ENCODE results near the gene FAM89B.

FAM89B gene

DNA sequence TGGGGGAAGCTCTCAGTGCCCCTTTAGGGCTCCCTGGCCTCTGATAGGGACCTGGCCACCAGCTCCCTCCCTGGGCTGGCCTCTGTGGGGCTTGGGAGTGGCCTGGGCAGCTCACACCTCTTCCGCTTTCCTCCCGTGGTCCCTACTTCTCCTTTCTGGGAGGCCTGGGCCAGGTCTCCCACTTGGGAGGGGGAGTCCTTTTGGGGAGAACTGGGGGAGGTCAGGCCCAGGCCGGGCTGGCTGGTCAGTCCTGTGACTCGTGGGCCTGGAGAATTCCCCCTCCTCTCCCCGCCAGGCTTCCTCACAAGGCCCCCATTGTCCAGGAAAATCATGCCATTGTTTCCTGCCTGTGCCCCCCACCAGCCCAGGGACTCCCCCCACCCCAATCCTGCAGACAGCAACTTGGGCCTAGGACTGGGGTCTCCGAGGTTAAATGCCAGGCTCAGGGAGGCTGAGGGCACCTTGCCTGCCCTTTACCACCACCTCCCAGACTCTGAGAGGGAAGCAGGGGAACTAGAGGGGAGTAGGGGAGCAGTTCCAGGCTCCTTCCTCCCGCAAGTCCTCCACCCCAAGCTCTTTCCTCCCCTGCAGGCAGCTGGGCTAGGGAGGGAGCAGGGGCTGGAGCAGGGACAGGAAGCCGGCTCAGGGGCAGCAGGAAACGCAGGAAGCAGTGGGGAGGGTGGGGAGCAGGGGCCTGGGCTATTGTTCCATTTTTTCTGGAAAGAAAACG is 38.9 kb downstream of the FAM89B start:
- Histone ChIP-seq H3K27ac (ENCODE audit: low read length) (peak overlapping the region; percentile 39), H3K9ac (ENCODE audit: low read depth, low read length) (peak overlapping the region; percentile 84; the same call in 1 of the 2 replicates), H3K36me3 (ENCODE audit: insufficient read depth, low read length) (peaks cover 64% of the 10 kb centered on the region), H3K4me3 (ENCODE audit: low read depth in 1 of 2, low read length in 2 of 2) (peak overlapping the region in 1 of 2 experiments; percentile 99; a peak in 2 of 4 replicates), H4K20me1 (ENCODE audit: insufficient read depth, low read length) (peaks cover 18% of the 10 kb centered on the region), H3K79me2 (ENCODE audit: insufficient read depth, low read length) (peaks cover 66% of the 10 kb centered on the region), H2AFZ (ENCODE audit: low read depth, low read length) (no peak overlapping the region), H3K4me2 (ENCODE audit: insufficient read depth, low read length) (peak overlapping the region; percentile 86), H3K4me1 (ENCODE audit: insufficient read depth, low read length) (peaks cover 37% of the 10 kb centered on the region), H3K27me3 (ENCODE audit: insufficient read depth, low read length, poor library complexity) (no peaks in the 10 kb centered on the region), H3K9me3 (ENCODE audit: insufficient read depth, low read length, severe bottlenecking) (no peaks in the 10 kb centered on the region)
- TF ChIP-seq EZH2 (IDR thresholded peaks at IDR 0.05; ENCODE audit: borderline replicate concordance, low read depth, low read length, severe bottlenecking), result no peak
- TF ChIP-seq, protein P1, sequence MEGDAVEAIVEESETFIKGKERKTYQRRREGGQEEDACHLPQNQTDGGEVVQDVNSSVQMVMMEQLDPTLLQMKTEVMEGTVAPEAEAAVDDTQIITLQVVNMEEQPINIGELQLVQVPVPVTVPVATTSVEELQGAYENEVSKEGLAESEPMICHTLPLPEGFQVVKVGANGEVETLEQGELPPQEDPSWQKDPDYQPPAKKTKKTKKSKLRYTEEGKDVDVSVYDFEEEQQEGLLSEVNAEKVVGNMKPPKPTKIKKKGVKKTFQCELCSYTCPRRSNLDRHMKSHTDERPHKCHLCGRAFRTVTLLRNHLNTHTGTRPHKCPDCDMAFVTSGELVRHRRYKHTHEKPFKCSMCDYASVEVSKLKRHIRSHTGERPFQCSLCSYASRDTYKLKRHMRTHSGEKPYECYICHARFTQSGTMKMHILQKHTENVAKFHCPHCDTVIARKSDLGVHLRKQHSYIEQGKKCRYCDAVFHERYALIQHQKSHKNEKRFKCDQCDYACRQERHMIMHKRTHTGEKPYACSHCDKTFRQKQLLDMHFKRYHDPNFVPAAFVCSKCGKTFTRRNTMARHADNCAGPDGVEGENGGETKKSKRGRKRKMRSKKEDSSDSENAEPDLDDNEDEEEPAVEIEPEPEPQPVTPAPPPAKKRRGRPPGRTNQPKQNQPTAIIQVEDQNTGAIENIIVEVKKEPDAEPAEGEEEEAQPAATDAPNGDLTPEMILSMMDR (IDR thresholded peaks at IDR 0.05; ENCODE audit: borderline replicate concordance, extremely low read depth, low read length, poor library complexity, severe bottlenecking), result no peak
- DNase-seq (no peak), ATAC-seq (ENCODE audit: insufficient read depth, low read depth) (no peak)

DNA sequence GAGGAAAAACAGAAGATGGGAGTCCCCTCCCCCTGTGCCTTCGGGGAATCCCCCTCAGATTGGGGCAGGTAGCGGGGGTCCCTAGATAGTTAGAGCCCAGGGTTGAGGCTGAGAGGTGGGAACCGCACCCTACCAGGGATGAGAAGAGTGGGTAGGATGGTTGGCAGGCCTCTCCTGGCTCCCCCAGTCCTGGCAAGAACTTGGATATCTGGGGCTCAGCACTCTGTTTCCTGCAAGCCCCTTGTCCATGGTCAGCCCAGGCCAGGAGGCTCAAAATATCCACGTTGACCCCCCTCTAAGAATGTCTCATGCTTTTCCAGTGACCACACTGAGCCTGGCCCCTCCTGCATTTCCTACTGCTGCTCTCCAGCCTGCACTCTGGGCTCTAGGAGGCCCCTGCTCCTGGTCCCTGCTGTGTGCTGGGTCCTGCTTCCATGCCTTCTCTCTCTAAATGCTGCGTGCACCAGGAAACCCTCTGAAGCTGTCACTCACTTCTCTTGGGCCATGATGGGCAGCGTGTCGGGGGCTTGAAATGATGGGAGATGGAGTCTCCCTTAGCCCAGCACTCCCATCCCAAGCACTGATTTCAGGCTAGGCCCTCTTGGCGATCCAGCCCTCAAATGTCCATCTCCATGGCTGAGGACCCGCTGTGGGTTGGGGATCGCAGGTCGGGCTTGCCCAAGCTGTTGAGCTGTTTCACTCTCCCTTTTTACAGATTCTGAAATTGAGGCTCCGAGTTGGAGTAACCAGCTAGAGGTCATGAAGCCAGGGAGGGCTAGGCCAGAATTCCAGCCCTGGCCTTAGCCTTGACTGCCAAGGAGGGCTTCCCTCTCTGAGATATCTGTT is 39.6 kb downstream of the FAM89B start:
- Histone ChIP-seq H3K79me2 (ENCODE audit: insufficient read depth, low read length) (peaks cover 74% of the 10 kb centered on the region), H3K36me3 (ENCODE audit: insufficient read depth, low read length) (peaks cover 65% of the 10 kb centered on the region), H3K4me3 (ENCODE audit: low read depth in 1 of 2, low read length in 2 of 2) (peak overlapping the region in 1 of 2 experiments; percentile 99; a peak in 2 of 4 replicates), H3K27ac (ENCODE audit: low read length) (peak overlapping the region; percentile 58), H3K9me3 (ENCODE audit: insufficient read depth, low read length, severe bottlenecking) (no peaks in the 10 kb centered on the region), H3K9ac (ENCODE audit: low read depth, low read length) (peak overlapping the region; percentile 84), H3K4me1 (ENCODE audit: insufficient read depth, low read length) (peaks cover 45% of the 10 kb centered on the region), H4K20me1 (ENCODE audit: insufficient read depth, low read length) (peaks cover 26% of the 10 kb centered on the region), H3K27me3 (ENCODE audit: insufficient read depth, low read length, poor library complexity) (no peaks in the 10 kb centered on the region), H3K4me2 (ENCODE audit: insufficient read depth, low read length) (peak overlapping the region; percentile 86), H2AFZ (ENCODE audit: low read depth, low read length) (no peak overlapping the region)
- no peak for ATAC-seq (ENCODE audit: insufficient read depth, low read depth)
- TF ChIP-seq, protein P1 (IDR thresholded peaks at IDR 0.05; ENCODE audit: borderline replicate concordance, extremely low read depth, low read length, poor library complexity, severe bottlenecking), result no peak
- no peak for TF ChIP-seq EZH2 (IDR thresholded peaks at IDR 0.05; ENCODE audit: borderline replicate concordance, low read depth, low read length, severe bottlenecking)
- no peak for DNase-seq

DNA sequence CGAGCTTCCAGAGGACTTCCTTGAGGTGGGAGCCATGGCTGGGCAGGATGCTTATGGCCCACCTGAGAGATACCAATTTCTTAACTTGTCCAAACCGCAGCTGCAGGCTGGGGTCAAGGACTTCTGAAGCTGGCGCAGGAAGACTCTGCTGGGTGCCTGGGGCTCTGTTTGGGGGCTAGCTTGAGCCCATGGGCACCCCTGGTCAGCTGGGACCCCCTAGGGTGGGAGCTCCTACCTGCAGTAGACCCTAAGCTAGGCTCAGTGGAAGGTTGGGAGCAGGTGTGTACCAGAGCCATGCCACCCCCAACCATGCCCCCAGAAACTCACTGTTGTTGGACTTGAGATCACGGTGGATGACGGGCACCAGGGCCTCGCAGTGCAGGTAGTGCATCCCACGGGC is 40.4 kb downstream of the FAM89B start:
- Histone ChIP-seq H3K9ac (ENCODE audit: low read depth, low read length) (peak overlapping the region; percentile 84), H3K27me3 (ENCODE audit: insufficient read depth, low read length, poor library complexity) (no peaks in the 10 kb centered on the region), H3K27ac (ENCODE audit: low read length) (peak overlapping the region; percentile 58; the same call in 1 of the 2 replicates), H3K4me1 (ENCODE audit: insufficient read depth, low read length) (peaks cover 52% of the 10 kb centered on the region), H3K9me3 (ENCODE audit: insufficient read depth, low read length, severe bottlenecking) (no peaks in the 10 kb centered on the region), H3K4me3 (ENCODE audit: low read depth in 1 of 2, low read length in 2 of 2) (peak overlapping the region in 1 of 2 experiments; percentile 99; a peak in 2 of 4 replicates), H3K4me2 (ENCODE audit: insufficient read depth, low read length) (peak overlapping the region; percentile 86), H4K20me1 (ENCODE audit: insufficient read depth, low read length) (peaks cover 33% of the 10 kb centered on the region), H2AFZ (ENCODE audit: low read depth, low read length) (no peak overlapping the region), H3K36me3 (ENCODE audit: insufficient read depth, low read length) (peaks cover 65% of the 10 kb centered on the region), H3K79me2 (ENCODE audit: insufficient read depth, low read length) (peaks cover 81% of the 10 kb centered on the region)
- no peak for TF ChIP-seq EZH2 (IDR thresholded peaks at IDR 0.05; ENCODE audit: borderline replicate concordance, low read depth, low read length, severe bottlenecking)
- TF ChIP-seq, protein P1 (IDR thresholded peaks at IDR 0.05; ENCODE audit: borderline replicate concordance, extremely low read depth, low read length, poor library complexity, severe bottlenecking), result no peak
- ATAC-seq (ENCODE audit: insufficient read depth, low read depth) (no peak), DNase-seq (no peak)

Data from DND-41 (cell line).